ENCODE measurements around the gene PROK2. TPM values are rescaled to one million over a fixed set of nuclear protein-coding genes. Genes with fewer than 3 reads are reported as not detected.

PROK2 gene
- polyA plus RNA-seq, 1 donor (not counting 4 experiments of a cell fraction or from before 2014, with no cell fraction given), result not detected

DNA sequence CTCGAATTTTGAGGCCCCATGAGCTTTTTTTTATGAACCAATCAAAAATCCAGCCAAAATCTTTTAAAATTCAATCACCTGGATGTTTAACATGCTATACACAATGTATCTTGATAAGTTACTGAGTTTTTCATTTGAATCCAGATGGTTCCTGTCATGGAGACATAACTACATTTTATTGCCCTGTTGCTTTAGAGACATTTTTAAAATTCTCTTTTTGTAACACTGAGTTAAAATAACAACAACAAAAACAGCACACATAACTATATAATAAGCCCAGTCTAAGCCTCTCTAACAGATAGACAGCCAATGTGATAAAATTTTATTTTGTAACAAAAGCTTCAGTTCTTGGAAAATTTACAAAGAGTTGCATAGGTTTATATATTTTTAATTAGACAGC, 1.8 kb downstream of the PROK2 start:
- no peaks in the 10 kb centered on the region for H3K79me2 ChIP-seq (ENCODE audit: control insufficient read depth, insufficient read depth, low read length)
- no peak overlapping the region for H3K4me3 ChIP-seq (ENCODE audit: control insufficient read depth in 2 of 3, extremely low read depth in 1 of 3, insufficient read depth in 2 of 3, low read depth in 1 of 3, low read length in 3 of 3)
- peaks cover 48% of the 10 kb centered on the region for H3K27me3 ChIP-seq (ENCODE audit: control insufficient read depth, extremely low read depth, insufficient read depth, low read length)
- DNase-seq (ENCODE audit: low read depth, low spot score) (no peak), FAIRE-seq (no peak)
- H2AFZ ChIP-seq (ENCODE audit: control insufficient read depth, low read length), result no peak overlapping the region
- H3K9me1 ChIP-seq (ENCODE audit: control insufficient read depth, extremely low read depth, insufficient read depth, low read length), result no peaks in the 10 kb centered on the region
- H3K4me1 ChIP-seq (ENCODE audit: control insufficient read depth, extremely low read depth, insufficient read depth, low read length), result peaks cover 5% of the 10 kb centered on the region
- no peak for TF ChIP-seq EZH2 (IDR thresholded peaks at IDR 0.05; ENCODE audit: low read length)
- TF ChIP-seq, protein P1, sequence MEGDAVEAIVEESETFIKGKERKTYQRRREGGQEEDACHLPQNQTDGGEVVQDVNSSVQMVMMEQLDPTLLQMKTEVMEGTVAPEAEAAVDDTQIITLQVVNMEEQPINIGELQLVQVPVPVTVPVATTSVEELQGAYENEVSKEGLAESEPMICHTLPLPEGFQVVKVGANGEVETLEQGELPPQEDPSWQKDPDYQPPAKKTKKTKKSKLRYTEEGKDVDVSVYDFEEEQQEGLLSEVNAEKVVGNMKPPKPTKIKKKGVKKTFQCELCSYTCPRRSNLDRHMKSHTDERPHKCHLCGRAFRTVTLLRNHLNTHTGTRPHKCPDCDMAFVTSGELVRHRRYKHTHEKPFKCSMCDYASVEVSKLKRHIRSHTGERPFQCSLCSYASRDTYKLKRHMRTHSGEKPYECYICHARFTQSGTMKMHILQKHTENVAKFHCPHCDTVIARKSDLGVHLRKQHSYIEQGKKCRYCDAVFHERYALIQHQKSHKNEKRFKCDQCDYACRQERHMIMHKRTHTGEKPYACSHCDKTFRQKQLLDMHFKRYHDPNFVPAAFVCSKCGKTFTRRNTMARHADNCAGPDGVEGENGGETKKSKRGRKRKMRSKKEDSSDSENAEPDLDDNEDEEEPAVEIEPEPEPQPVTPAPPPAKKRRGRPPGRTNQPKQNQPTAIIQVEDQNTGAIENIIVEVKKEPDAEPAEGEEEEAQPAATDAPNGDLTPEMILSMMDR (optimal IDR thresholded peaks at IDR 0.05 in 1 of 3, IDR thresholded peaks at IDR 0.05 in 1 of 3, conservative IDR thresholded peaks at IDR 0.05 in 1 of 3; ENCODE audit: extremely low read depth in 1 of 3, insufficient read depth in 2 of 3, low read length in 3 of 3), result no peak
- H3K9me3 ChIP-seq (ENCODE audit: control insufficient read depth, low read depth, low read length), result no peaks in the 10 kb centered on the region
- H3K9ac ChIP-seq (ENCODE audit: control insufficient read depth, extremely low read depth, insufficient read depth, low read length), result no peak overlapping the region
- H4K20me1 ChIP-seq (ENCODE audit: control insufficient read depth, extremely low read depth, insufficient read depth, low read length), result no peaks in the 10 kb centered on the region
- no peak overlapping the region for H3K4me2 ChIP-seq (ENCODE audit: control insufficient read depth, extremely low read depth, insufficient read depth, low read depth, low read length)
- H3K27ac ChIP-seq (ENCODE audit: control insufficient read depth, insufficient read depth, low read length), result no peak overlapping the region
- dilution Hi-C loops (cut with MboI; ENCODE audit: extremely low pct_ligation_motif_present, low sequenced_read_pairs), result no loop called here
- H3K36me3 ChIP-seq (ENCODE audit: control insufficient read depth in 2 of 2, extremely low read depth in 1 of 2, insufficient read depth in 2 of 2, low read length in 2 of 2), result no peaks in the 10 kb centered on the region

DNA sequence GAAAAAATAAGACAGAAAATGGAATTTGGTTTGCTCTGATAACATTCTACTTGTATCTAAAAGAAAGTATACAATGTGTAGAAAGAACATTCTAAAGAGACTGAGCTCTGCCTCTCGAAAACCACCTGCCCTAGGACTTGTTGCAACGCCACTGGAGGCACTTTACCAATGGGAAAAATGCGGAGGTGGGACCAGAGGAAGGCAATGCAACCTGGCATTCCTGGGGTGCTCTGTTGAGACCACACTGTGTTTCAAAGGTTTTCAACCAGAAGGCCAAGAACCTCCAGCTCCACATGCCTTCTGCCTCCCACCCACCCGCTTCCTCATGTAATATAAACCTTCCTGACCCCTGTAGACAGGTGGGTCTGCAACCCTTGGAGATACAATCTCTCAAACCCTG, 4.5 kb downstream of the PROK2 start:
- H3K9ac ChIP-seq (ENCODE audit: control insufficient read depth, extremely low read depth, insufficient read depth, low read length), result no peak overlapping the region
- peaks cover 30% of the 10 kb centered on the region for H3K27me3 ChIP-seq (ENCODE audit: control insufficient read depth, extremely low read depth, insufficient read depth, low read length)

More for the DNA sequence above, 4.5 kb downstream of the PROK2 start:
- dilution Hi-C loops (cut with MboI; ENCODE audit: extremely low pct_ligation_motif_present, low sequenced_read_pairs), result no loop called here
- Histone ChIP-seq H2AFZ (ENCODE audit: control insufficient read depth, low read length) (no peak overlapping the region), H4K20me1 (ENCODE audit: control insufficient read depth, extremely low read depth, insufficient read depth, low read length) (no peaks in the 10 kb centered on the region), H3K36me3 (ENCODE audit: control insufficient read depth in 2 of 2, extremely low read depth in 1 of 2, insufficient read depth in 2 of 2, low read length in 2 of 2) (no peaks in the 10 kb centered on the region), H3K9me1 (ENCODE audit: control insufficient read depth, extremely low read depth, insufficient read depth, low read length) (no peaks in the 10 kb centered on the region), H3K4me2 (ENCODE audit: control insufficient read depth, extremely low read depth, insufficient read depth, low read depth, low read length) (no peak overlapping the region), H3K4me1 (ENCODE audit: control insufficient read depth, extremely low read depth, insufficient read depth, low read length) (peaks cover 5% of the 10 kb centered on the region), H3K79me2 (ENCODE audit: control insufficient read depth, insufficient read depth, low read length) (no peaks in the 10 kb centered on the region), H3K27ac (ENCODE audit: control insufficient read depth, insufficient read depth, low read length) (no peak overlapping the region), H3K9me3 (ENCODE audit: control insufficient read depth, low read depth, low read length) (no peaks in the 10 kb centered on the region), H3K4me3 (ENCODE audit: control insufficient read depth in 2 of 3, extremely low read depth in 1 of 3, insufficient read depth in 2 of 3, low read depth in 1 of 3, low read length in 3 of 3) (no peak overlapping the region)
- no peak for DNase-seq (ENCODE audit: low read depth, low spot score)
- FAIRE-seq, result no peak
- TF ChIP-seq EZH2 (IDR thresholded peaks at IDR 0.05; ENCODE audit: low read length), result no peak
- TF ChIP-seq, protein P1 (optimal IDR thresholded peaks at IDR 0.05 in 1 of 3, IDR thresholded peaks at IDR 0.05 in 1 of 3, conservative IDR thresholded peaks at IDR 0.05 in 1 of 3; ENCODE audit: extremely low read depth in 1 of 3, insufficient read depth in 2 of 3, low read length in 3 of 3), result no peak
